ENCODE results near the gene CACNA1D.

- TF ChIP-seq POLR2A (IDR thresholded peaks at IDR 0.05; ENCODE audit: low read depth, low read length) (no peak), POLR2AphosphoS5 (IDR thresholded peaks at IDR 0.05; ENCODE audit: low read depth, low read length) (no peak)
Observed at GRCh38 chr3:53780806-53781205, 286.4 kb downstream of the CACNA1D start.
